Measurements from ENCODE around the gene WDR20. TPM values are rescaled to one million over a fixed set of nuclear protein-coding genes. Genes with fewer than 3 reads are reported as not detected.

WDR20 gene
- total RNA-seq, 1 donor from 2014 or later = 26.1 TPM

DNA sequence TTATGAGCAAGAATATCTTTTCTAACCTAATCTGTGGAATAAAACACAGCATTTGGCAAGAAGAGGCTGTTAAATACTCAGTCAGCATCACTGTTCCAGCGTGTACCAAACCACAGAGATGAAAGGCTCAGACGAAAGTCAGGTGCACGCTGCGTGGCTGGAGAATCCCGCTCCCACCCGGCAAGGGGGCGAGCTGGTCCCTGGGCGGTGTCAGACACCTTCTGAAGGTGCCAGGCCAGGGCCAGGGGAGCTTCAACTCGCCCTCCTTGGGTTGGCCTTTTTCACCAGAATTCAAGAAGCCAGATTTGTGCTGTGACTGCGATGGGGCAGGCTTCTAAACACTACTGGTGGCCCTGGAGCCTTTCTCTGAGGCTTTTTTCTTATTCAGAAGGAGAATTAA is 73.1 kb downstream of the WDR20 start:
- H3K27ac ChIP-seq (ENCODE audit: low read depth, low read length) = no peak overlapping the region

DNA sequence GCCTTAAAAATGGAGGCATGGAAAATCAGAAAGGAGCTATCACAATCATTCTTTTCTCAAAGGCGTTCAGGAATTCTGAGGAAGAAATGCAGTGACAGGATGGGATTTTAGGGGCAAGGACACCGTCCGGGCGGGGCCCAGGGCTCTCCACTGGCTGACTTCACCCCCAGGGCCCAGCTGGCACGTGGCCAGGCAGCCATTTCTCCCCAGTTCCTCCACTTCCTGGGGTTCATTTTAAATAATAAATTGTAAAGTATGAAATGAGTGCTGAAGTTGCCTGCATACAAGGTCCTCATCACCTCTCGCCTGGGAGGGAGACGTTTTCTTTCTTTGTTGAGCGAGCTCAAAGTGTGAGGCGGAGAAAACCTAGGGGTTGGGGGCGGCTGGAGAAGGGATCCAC is 73.8 kb downstream of the WDR20 start:
- Histone ChIP-seq H3K4me3 (ENCODE audit: low read length in 3 of 3) (no peak overlapping the region), H3K9ac (ENCODE audit: low read depth in 1 of 3, low read length in 3 of 3) (no peak overlapping the region), H3K9me3 (ENCODE audit: control insufficient read depth in 3 of 3, low read length in 3 of 3) (no peaks in the 10 kb centered on the region), H3K4me1 (ENCODE audit: control insufficient read depth in 3 of 3, insufficient read depth in 3 of 3, low read length in 3 of 3) (peaks cover 20 to 44% (median 31%) of the 10 kb centered on the region in 3 donors), H3K27ac (ENCODE audit: low read depth, low read length) (no peak overlapping the region), H3K36me3 (ENCODE audit: control insufficient read depth in 3 of 3, insufficient read depth in 3 of 3, low read length in 3 of 3) (peaks cover 6 to 17% (median 16%) of the 10 kb centered on the region in 3 donors), H3K27me3 (ENCODE audit: control insufficient read depth in 3 of 3, insufficient read depth in 3 of 3, low read length in 3 of 3) (no peaks in the 10 kb centered on the region)

More for the DNA sequence above, 73.1 kb downstream of the WDR20 start:
- H3K9ac ChIP-seq (ENCODE audit: low read depth in 1 of 3, low read length in 3 of 3) = no peak overlapping the region
- H3K9me3 ChIP-seq (ENCODE audit: control insufficient read depth in 3 of 3, low read length in 3 of 3) = no peaks in the 10 kb centered on the region
- H3K27me3 ChIP-seq (ENCODE audit: control insufficient read depth in 3 of 3, insufficient read depth in 3 of 3, low read length in 3 of 3) = no peaks in the 10 kb centered on the region
- H3K36me3 ChIP-seq (ENCODE audit: control insufficient read depth in 3 of 3, insufficient read depth in 3 of 3, low read length in 3 of 3) = peaks cover 12 to 18% (median 18%) of the 10 kb centered on the region in 3 donors
- H3K4me3 ChIP-seq (ENCODE audit: low read length in 3 of 3) = no peak overlapping the region
- peaks cover 16 to 40% (median 25%) of the 10 kb centered on the region in 3 donors for H3K4me1 ChIP-seq (ENCODE audit: control insufficient read depth in 3 of 3, insufficient read depth in 3 of 3, low read length in 3 of 3)

DNA sequence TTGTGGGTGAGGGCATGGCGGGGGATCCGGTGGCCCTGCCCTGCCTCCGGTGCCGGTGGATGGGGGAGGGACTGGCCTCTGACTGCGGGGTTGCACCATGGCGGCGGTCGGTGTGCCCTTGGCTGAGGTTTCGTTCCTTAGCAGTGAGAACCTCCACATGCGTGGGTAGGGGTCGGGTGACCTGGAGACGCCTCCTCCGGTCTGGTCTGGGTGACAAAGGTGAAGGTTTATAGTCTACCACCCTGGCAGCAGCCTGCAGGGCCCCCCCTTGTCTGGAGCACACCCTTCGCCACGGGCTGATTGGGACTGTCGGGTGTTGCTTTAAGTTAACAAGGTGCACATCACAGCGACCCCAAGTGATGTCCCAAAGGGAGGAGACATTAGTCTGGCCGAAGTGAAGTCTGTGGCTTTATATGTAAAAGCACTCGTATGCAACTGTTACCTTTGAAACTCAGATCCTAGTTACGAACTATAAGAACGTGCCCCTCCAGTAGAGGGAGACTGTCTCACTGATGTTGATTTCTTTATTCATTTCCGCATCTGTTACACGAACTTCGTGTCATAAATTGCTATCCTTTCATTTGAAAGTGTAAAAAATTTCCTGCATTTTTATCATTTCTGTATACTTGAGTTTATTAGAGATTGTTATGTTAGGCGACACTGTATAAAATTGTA is 74.4 kb downstream of the WDR20 start:
- Histone ChIP-seq H3K9ac (ENCODE audit: low read depth in 1 of 3, low read length in 3 of 3) (no peak overlapping the region), H3K36me3 (ENCODE audit: control insufficient read depth in 3 of 3, insufficient read depth in 3 of 3, low read length in 3 of 3) (peaks cover 4 to 12% (median 10%) of the 10 kb centered on the region in 3 donors), H3K9me3 (ENCODE audit: control insufficient read depth in 3 of 3, low read length in 3 of 3) (no peaks in the 10 kb centered on the region), H3K27ac (ENCODE audit: low read depth, low read length) (no peak overlapping the region), H3K4me3 (ENCODE audit: low read length in 3 of 3) (no peak overlapping the region), H3K4me1 (ENCODE audit: control insufficient read depth in 3 of 3, insufficient read depth in 3 of 3, low read length in 3 of 3) (peaks cover 27 to 44% (median 32%) of the 10 kb centered on the region in 3 donors), H3K27me3 (ENCODE audit: control insufficient read depth in 3 of 3, insufficient read depth in 3 of 3, low read length in 3 of 3) (no peaks in the 10 kb centered on the region)

DNA sequence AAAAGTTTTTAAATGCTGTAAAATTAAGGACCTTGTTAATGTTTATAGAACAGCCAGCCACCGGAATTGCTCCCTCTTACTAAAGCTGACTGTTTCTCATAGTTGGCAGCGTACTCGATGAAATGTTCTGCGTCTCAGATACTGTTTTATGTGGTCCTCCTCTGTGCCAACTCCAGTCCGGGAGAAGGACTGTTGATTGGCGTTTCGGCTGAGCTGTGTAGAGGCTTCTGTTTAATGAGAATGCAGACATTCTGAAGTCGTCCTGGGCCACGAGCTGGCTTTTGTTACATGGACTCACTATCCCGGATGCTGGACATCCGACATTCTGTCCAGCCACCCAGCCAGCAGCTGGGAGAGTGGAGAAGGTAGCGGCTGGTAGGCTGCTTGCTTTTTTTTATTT is 75.4 kb downstream of the WDR20 start:
- H3K36me3 ChIP-seq (ENCODE audit: control insufficient read depth in 3 of 3, insufficient read depth in 3 of 3, low read length in 3 of 3) = peaks cover 4 to 9% (median 6%) of the 10 kb centered on the region in 3 donors
- H3K27ac ChIP-seq (ENCODE audit: low read depth, low read length) = no peak overlapping the region
- no peaks in the 10 kb centered on the region for H3K9me3 ChIP-seq (ENCODE audit: control insufficient read depth in 3 of 3, low read length in 3 of 3)
- H3K27me3 ChIP-seq (ENCODE audit: control insufficient read depth in 3 of 3, insufficient read depth in 3 of 3, low read length in 3 of 3) = no peaks in the 10 kb centered on the region
- peak overlapping the region in 1 of 3 donors; percentile 29 for H3K4me3 ChIP-seq (ENCODE audit: low read length in 3 of 3)
- peaks cover 27 to 37% (median 31%) of the 10 kb centered on the region in 3 donors for H3K4me1 ChIP-seq (ENCODE audit: control insufficient read depth in 3 of 3, insufficient read depth in 3 of 3, low read length in 3 of 3)
- H3K9ac ChIP-seq (ENCODE audit: low read depth in 1 of 3, low read length in 3 of 3) = peak overlapping the region in 1 of 3 donors; percentile 51

DNA sequence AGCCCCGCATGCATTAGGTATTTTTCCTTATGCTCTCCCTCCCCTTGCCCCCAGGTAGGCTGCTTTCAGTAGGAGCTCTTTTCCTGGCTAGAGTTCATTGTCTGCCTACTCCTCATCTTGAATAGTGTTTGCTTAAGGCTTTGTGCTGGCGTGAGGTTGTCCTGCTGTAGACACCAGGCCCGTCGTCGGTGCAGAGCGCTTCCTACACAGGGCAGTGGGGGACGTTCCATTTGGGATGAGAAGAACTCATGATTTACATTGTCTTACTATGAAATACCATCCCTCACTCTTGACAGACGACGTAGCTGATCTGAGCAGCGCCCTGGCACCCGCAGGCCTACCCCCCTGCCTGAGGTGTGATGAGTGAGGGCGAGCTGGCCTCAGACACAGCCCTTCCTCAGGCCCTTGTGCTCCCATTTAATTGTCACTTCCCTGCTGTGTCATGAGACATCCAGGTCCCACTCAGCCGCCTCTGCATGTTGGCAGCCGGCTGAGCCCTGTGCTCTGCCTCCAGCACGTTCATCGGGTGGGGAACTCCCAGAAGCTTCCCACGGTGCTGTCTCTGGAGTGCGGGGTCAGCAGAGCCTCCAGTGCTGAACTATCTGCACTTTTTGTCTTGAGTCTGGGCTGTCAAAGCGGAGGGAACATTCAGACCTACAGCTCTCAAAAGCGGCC is 76.0 kb downstream of the WDR20 start:
- no peaks in the 10 kb centered on the region for H3K27me3 ChIP-seq (ENCODE audit: control insufficient read depth in 3 of 3, insufficient read depth in 3 of 3, low read length in 3 of 3)
- H3K9me3 ChIP-seq (ENCODE audit: control insufficient read depth in 3 of 3, low read length in 3 of 3) = no peaks in the 10 kb centered on the region
- peaks cover 4 to 8% (median 5%) of the 10 kb centered on the region in 3 donors for H3K36me3 ChIP-seq (ENCODE audit: control insufficient read depth in 3 of 3, insufficient read depth in 3 of 3, low read length in 3 of 3)
- H3K9ac ChIP-seq (ENCODE audit: low read depth in 1 of 3, low read length in 3 of 3) = peak overlapping the region in 1 of 3 donors; percentile 51
- peak overlapping the region in 1 of 3 donors; percentile 29 for H3K4me3 ChIP-seq (ENCODE audit: low read length in 3 of 3)
- H3K4me1 ChIP-seq (ENCODE audit: control insufficient read depth in 3 of 3, insufficient read depth in 3 of 3, low read length in 3 of 3) = peaks cover 27 to 37% (median 31%) of the 10 kb centered on the region in 3 donors
- no peak overlapping the region for H3K27ac ChIP-seq (ENCODE audit: low read depth, low read length)

DNA sequence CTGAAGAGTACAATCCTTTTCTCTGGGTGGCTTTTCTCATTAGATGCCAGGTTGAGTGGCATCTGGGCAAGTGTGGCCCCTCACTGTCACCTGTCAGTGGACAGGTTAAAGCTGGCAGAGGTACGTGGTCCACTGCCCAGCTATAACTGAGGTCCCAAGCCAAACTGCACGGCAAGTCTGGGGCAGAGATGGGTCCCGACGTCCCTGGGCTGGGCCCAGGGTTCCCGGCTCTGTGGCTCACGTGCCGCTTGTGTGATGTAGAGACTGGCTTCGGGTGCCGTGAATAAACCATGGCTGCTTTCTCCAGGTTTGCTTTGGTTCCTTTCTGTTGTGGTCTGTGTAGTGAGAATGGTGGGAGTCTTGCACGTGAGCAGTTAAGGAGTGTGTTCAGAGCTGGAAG is 77.7 kb downstream of the WDR20 start:
- H3K27me3 ChIP-seq (ENCODE audit: control insufficient read depth in 3 of 3, insufficient read depth in 3 of 3, low read length in 3 of 3) = no peaks in the 10 kb centered on the region
- H3K36me3 ChIP-seq (ENCODE audit: control insufficient read depth in 3 of 3, insufficient read depth in 3 of 3, low read length in 3 of 3) = peaks cover 2 to 4% (median 3%) of the 10 kb centered on the region in 3 donors
- no peaks in the 10 kb centered on the region for H3K9me3 ChIP-seq (ENCODE audit: control insufficient read depth in 3 of 3, low read length in 3 of 3)
- H3K4me1 ChIP-seq (ENCODE audit: control insufficient read depth in 3 of 3, insufficient read depth in 3 of 3, low read length in 3 of 3) = peaks cover 27 to 37% (median 31%) of the 10 kb centered on the region in 3 donors
- H3K4me3 ChIP-seq (ENCODE audit: low read length in 3 of 3) = no peak overlapping the region
- H3K9ac ChIP-seq (ENCODE audit: low read depth in 1 of 3, low read length in 3 of 3) = no peak overlapping the region
- H3K27ac ChIP-seq (ENCODE audit: low read depth, low read length) = no peak overlapping the region

DNA sequence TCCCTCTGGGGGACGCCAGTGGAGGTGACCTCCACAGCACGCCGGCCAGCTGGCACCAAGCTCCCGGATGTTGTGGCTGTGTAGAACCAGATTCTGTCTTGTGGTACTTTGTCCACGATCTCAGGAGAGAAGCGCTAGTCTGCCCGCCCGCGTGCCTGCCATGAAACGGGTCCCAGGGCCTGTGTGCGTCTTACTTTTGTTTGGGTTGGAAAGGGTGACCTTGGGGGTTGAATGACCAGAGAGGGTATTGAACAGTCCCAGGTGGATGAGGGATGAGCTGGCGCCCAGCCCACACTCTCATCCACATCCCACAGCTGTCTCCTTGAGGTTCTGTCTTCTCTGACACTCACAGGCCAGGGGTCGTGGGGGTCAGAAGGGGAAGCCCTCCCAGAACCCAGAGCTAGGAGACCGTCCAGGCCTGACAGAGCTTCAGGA is 78.3 kb downstream of the WDR20 start:
- peak overlapping the region in 1 of 3 donors; percentile 57 for H3K9ac ChIP-seq (ENCODE audit: low read depth in 1 of 3, low read length in 3 of 3)
- no peak overlapping the region for H3K27ac ChIP-seq (ENCODE audit: low read depth, low read length)
- no peaks in the 10 kb centered on the region for H3K27me3 ChIP-seq (ENCODE audit: control insufficient read depth in 3 of 3, insufficient read depth in 3 of 3, low read length in 3 of 3)
- H3K4me1 ChIP-seq (ENCODE audit: control insufficient read depth in 3 of 3, insufficient read depth in 3 of 3, low read length in 3 of 3) = peaks cover 27 to 37% (median 31%) of the 10 kb centered on the region in 3 donors
- H3K9me3 ChIP-seq (ENCODE audit: control insufficient read depth in 3 of 3, low read length in 3 of 3) = no peaks in the 10 kb centered on the region
- peaks cover 4 to 7% (median 5%) of the 10 kb centered on the region in 3 donors for H3K36me3 ChIP-seq (ENCODE audit: control insufficient read depth in 3 of 3, insufficient read depth in 3 of 3, low read length in 3 of 3)
- H3K4me3 ChIP-seq (ENCODE audit: low read length in 3 of 3) = no peak overlapping the region

DNA sequence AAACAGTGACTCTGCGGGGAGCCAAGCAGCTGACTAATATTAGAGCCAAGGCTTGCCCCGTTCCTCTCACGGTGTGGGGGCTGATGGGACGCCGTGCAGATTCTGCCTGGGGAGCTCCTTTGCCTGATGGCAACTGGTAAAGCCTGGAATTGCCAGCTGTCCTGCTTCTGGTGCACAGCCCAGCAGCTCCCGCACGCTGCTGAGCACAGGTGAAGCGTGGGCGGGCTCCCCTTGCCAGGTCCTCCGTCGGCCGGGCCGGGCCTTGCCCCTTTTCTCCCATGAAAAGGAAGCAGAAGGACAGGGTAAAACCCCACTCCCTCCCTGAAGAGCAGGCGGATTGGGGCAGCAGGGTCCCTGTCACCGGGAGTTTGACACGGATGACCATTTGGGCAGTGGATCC is 79.0 kb downstream of the WDR20 start:
- no peak overlapping the region for H3K27ac ChIP-seq (ENCODE audit: low read depth, low read length)
- peaks cover 5 to 7% (median 6%) of the 10 kb centered on the region in 3 donors for H3K36me3 ChIP-seq (ENCODE audit: control insufficient read depth in 3 of 3, insufficient read depth in 3 of 3, low read length in 3 of 3)
- H3K4me3 ChIP-seq (ENCODE audit: low read length in 3 of 3) = no peak overlapping the region
- no peak overlapping the region for H3K9ac ChIP-seq (ENCODE audit: low read depth in 1 of 3, low read length in 3 of 3)
- H3K4me1 ChIP-seq (ENCODE audit: control insufficient read depth in 3 of 3, insufficient read depth in 3 of 3, low read length in 3 of 3) = peaks cover 27 to 37% (median 31%) of the 10 kb centered on the region in 3 donors
- H3K9me3 ChIP-seq (ENCODE audit: control insufficient read depth in 3 of 3, low read length in 3 of 3) = no peaks in the 10 kb centered on the region
- H3K27me3 ChIP-seq (ENCODE audit: control insufficient read depth in 3 of 3, insufficient read depth in 3 of 3, low read length in 3 of 3) = no peaks in the 10 kb centered on the region

DNA sequence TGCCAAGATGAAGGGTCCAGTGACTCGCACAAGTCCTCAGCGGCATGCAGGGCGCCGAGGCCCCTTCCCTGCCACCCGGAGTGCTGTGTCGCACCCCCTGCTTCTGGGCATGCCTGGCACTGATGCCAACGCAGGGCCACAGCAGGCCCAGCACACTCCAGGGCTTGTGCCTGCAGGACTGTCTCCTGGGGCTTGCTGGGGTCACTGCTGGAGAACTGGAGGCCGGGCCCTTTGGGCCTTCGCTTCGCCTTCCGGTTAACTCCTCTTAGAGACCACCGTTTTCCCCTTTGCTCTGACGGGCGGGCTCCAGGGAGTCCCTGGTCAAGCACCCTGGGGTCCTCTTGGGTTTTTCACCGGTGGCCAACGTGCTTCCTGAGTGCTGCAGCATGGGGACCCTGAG is 79.6 kb downstream of the WDR20 start:
- no peak overlapping the region for H3K27ac ChIP-seq (ENCODE audit: low read depth, low read length)
- no peaks in the 10 kb centered on the region for H3K9me3 ChIP-seq (ENCODE audit: control insufficient read depth in 3 of 3, low read length in 3 of 3)
- H3K36me3 ChIP-seq (ENCODE audit: control insufficient read depth in 3 of 3, insufficient read depth in 3 of 3, low read length in 3 of 3) = peaks cover 6 to 7% (median 6%) of the 10 kb centered on the region in 3 donors
- no peak overlapping the region for H3K4me3 ChIP-seq (ENCODE audit: low read length in 3 of 3)
- no peak overlapping the region for H3K9ac ChIP-seq (ENCODE audit: low read depth in 1 of 3, low read length in 3 of 3)
- peaks cover 27 to 37% (median 31%) of the 10 kb centered on the region in 3 donors for H3K4me1 ChIP-seq (ENCODE audit: control insufficient read depth in 3 of 3, insufficient read depth in 3 of 3, low read length in 3 of 3)
- H3K27me3 ChIP-seq (ENCODE audit: control insufficient read depth in 3 of 3, insufficient read depth in 3 of 3, low read length in 3 of 3) = no peaks in the 10 kb centered on the region

DNA sequence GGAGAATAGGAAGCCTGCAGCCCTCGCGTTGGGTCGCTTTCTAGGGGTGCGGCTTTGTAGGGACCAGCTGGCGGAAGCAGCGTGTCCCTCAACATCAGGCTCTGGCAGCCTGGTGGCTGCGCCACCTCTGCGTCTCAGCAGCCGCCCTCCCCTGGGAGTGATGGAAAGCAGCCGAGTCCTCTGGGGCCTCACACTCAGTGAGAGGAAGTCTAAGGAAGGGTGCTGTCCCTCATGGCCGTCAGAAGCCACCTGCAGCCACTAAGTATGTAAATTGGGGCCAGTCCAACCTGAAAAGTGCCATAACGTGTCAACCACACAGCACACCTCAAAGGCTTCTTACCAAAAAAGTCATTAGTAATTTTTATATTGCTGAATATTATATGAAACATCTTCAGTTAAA is 80.3 kb downstream of the WDR20 start:
- Histone ChIP-seq H3K27ac (ENCODE audit: low read depth, low read length) (no peak overlapping the region), H3K4me3 (ENCODE audit: low read length in 3 of 3) (no peak overlapping the region), H3K36me3 (ENCODE audit: control insufficient read depth in 3 of 3, insufficient read depth in 3 of 3, low read length in 3 of 3) (peaks cover 6 to 7% (median 6%) of the 10 kb centered on the region in 3 donors), H3K4me1 (ENCODE audit: control insufficient read depth in 3 of 3, insufficient read depth in 3 of 3, low read length in 3 of 3) (peaks cover 22 to 33% (median 29%) of the 10 kb centered on the region in 3 donors), H3K27me3 (ENCODE audit: control insufficient read depth in 3 of 3, insufficient read depth in 3 of 3, low read length in 3 of 3) (no peaks in the 10 kb centered on the region), H3K9ac (ENCODE audit: low read depth in 1 of 3, low read length in 3 of 3) (no peak overlapping the region), H3K9me3 (ENCODE audit: control insufficient read depth in 3 of 3, low read length in 3 of 3) (no peaks in the 10 kb centered on the region)

Measured in skeletal muscle tissue (tissue), 4 donors.